GM23248 (cell line): ENCODE measurements around the gene FCGR2B. TPM values are rescaled to one million over a fixed set of nuclear protein-coding genes. Genes with fewer than 3 reads are reported as not detected.
"Not testable (repeated sequence)": the region's sequence is repeated elsewhere in the genome, so short reads cannot be mapped to it uniquely, and the experiment has no call there.

ENCODE experiments used
- DNase-seq: peaks from one replicate; pipeline ENCODE4 v3.0.0-alpha.2; 2015
- H2AFZ ChIP-seq: fragments of 200-600 bp; sonication (generic); 2 replicates; pipeline ENCODE4 v1.6.1; 2016; ENCODE audit warnings: antibody characterized with exemption
- H3F3A ChIP-seq: fragments of 200-600 bp; sonication (generic); 2 replicates; pipeline ENCODE4 v1.6.1; 2016; ENCODE audit warnings: mild to moderate bottlenecking, antibody characterized with exemption, mixed run types; ENCODE audit not compliant: insufficient read depth
- H3K27ac ChIP-seq: fragments of 200-600 bp; sonication (generic); 2 replicates; pipeline ENCODE4 v1.5.1; 2016; ENCODE audit warnings: mild to moderate bottlenecking
- H3K27me3 ChIP-seq: fragments of 200-600 bp; sonication (generic); replicated peaks from 2 replicates; pipeline ENCODE4 v1.6.1; 2016; ENCODE audit warnings: mild to moderate bottlenecking; ENCODE audit not compliant: insufficient read depth
- H3K36me3 ChIP-seq: fragments of 200-600 bp; sonication (generic); 2 replicates; pipeline ENCODE4 v1.6.1; 2016; ENCODE audit warnings: low read depth, mild to moderate bottlenecking
- H3K4me1 ChIP-seq: fragments of 200-600 bp; sonication (generic); 2 replicates; pipeline ENCODE4 v1.6.1; 2016; ENCODE audit warnings: mild to moderate bottlenecking; ENCODE audit not compliant: insufficient read depth
- H3K4me2 ChIP-seq: fragments of 200-600 bp; sonication (generic); one replicate; pipeline ENCODE4 v1.6.1; 2016; ENCODE audit warnings: mild to moderate bottlenecking; ENCODE audit not compliant: unreplicated experiment
- H3K4me3 ChIP-seq: fragments of 200-600 bp; sonication (generic); 2 replicates; pipeline ENCODE4 v1.5.1; 2016; ENCODE audit warnings: mild to moderate bottlenecking
- H3K79me2 ChIP-seq: fragments of 200-600 bp; sonication (generic); 2 replicates; pipeline ENCODE4 v1.6.1; 2016; ENCODE audit warnings: mild to moderate bottlenecking; ENCODE audit not compliant: insufficient read depth
- H3K9ac ChIP-seq: fragments of 200-600 bp; sonication (generic); 2 replicates; pipeline ENCODE4 v1.6.1; 2016; ENCODE audit warnings: mild to moderate bottlenecking
- H3K9me2 ChIP-seq: fragments of 200-600 bp; sonication (generic); 2 replicates; pipeline ENCODE4 v1.6.1; 2016; ENCODE audit warnings: mixed run types, mild to moderate bottlenecking, moderate library complexity; ENCODE audit not compliant: insufficient read depth
- H3K9me3 ChIP-seq: fragments of 200-600 bp; sonication (generic); one replicate; pipeline ENCODE4 v1.6.1; 2017; ENCODE audit warnings: low read depth
- H4K20me1 ChIP-seq: fragments of 200-600 bp; sonication (generic); 2 replicates; pipeline ENCODE4 v1.6.0; 2016; ENCODE audit not compliant: insufficient read depth
- EZH2 ChIP-seq: fragments of 200-600 bp; sonication (generic); IDR thresholded peaks from 2 replicates; pipeline ENCODE4 v1.6.1; 2018; ENCODE audit warnings: antibody characterized with exemption, mild to moderate bottlenecking; ENCODE audit not compliant: insufficient read depth, poor library complexity, severe bottlenecking
- EZH2phosphoT487 ChIP-seq: fragments of 200-600 bp; sonication (generic); IDR thresholded peaks from 2 replicates; pipeline ENCODE4 v1.6.1; 2018; ENCODE audit warnings: antibody characterized with exemption, moderate library complexity, mild to moderate bottlenecking, low read depth; ENCODE audit not compliant: insufficient read depth
- WGBS, 2 experiments: methylation state at CpG; one replicate each; pipeline ENCODE4 v1.1.6; 2015 to 2017; ENCODE audit warnings: low lambda C conversion rate in 2 of 2, low coverage in 1 of 2; ENCODE audit errors: missing lambda C conversion rate in 2 of 2; 5-methylcytosine and 5-hydroxymethylcytosine counted together
- in situ Hi-C: fragments of 300-500 bp; cut with MboI; formaldehyde crosslinking; loops from 2 replicates; pipeline ENCODE4 v1.15.0; 2020
- polyA plus RNA-seq: library from polyadenylated mRNA; unstranded; fragments of >200 nt; fragmentation: Nextera tagmentation; extraction: Ambion mirVana; gene quantifications from 2 replicates; pipeline ENCODE4 v1.2.1, GENCODE V29; 2016
- total RNA-seq: library from RNA; depleted of rRNA; stranded (reverse); fragments of >200 nt; shearing (Covaris generic); gene quantifications from 2 replicates; pipeline ENCODE4 v1.2.3, GENCODE V29; 2014

Gene FCGR2B
- total and polyA plus RNA-seq, 2 experiments from 2014 or later: not detected

GRCh38 chr1:161723459-161724141 lies 60.7 kb downstream of the FCGR2B start:
- H3K4me1 ChIP-seq: peaks cover 36% of the 10 kb centered on the region
- H3K9me3 ChIP-seq: no peaks in the 10 kb centered on the region
- H3F3A ChIP-seq: peaks cover 36% of the 10 kb centered on the region
- TF ChIP-seq EZH2 (no peak), EZH2phosphoT487 (no peak)
- no peak overlapping the region for H3K4me2 ChIP-seq
- DNase-seq: no peak
- no peaks in the 10 kb centered on the region for H3K79me2 ChIP-seq
- H4K20me1 ChIP-seq: no peaks in the 10 kb centered on the region
- no peak overlapping the region for H2AFZ ChIP-seq
- in situ Hi-C loops: no loop called here
- no peak overlapping the region for H3K27ac ChIP-seq
- no peak overlapping the region for H3K4me3 ChIP-seq
- no peak overlapping the region for H3K9ac ChIP-seq
- no peaks in the 10 kb centered on the region for H3K27me3 ChIP-seq
- no peaks in the 10 kb centered on the region for H3K36me3 ChIP-seq
- no peaks in the 10 kb centered on the region for H3K9me2 ChIP-seq
- 94 to 96% methylated on average over 8 of the region's 8 CpGs for WGBS, 2 experiments

GRCh38 chr1:161725258-161725907 lies 62.4 kb downstream of the FCGR2B start:
- Histone ChIP-seq H2AFZ (peak overlapping the region; percentile 74), H3K4me1 (peaks cover 46% of the 10 kb centered on the region), H3F3A (peaks cover 42% of the 10 kb centered on the region), H3K4me2 (peak overlapping the region; percentile 88), H3K4me3 (peak overlapping the region; percentile 79), H3K27ac (peak overlapping the region; percentile 97), H3K9ac (peak overlapping the region; percentile 96)
- H4K20me1 ChIP-seq, H3K79me2 ChIP-seq, H3K36me3 ChIP-seq, in situ Hi-C loops, H3K9me2 ChIP-seq, DNase-seq, H3K9me3 ChIP-seq, H3K27me3 ChIP-seq: not testable (repeated sequence)
- WGBS, 2 experiments: 46 to 48% methylated on average over 22 of the region's 22 CpGs

- peak; percentile 80 for DNase-seq
- no peaks in the 10 kb centered on the region for H3K36me3 ChIP-seq
- H3K27ac ChIP-seq: peak overlapping the region; percentile 97
- TF ChIP-seq EZH2phosphoT487 (no peak), EZH2 (no peak)
- H3K4me3 ChIP-seq: peak overlapping the region; percentile 79
- H2AFZ ChIP-seq: peak overlapping the region; percentile 74
- WGBS, 2 experiments: 2 to 3% methylated on average over 25 to 34 of the region's 34 CpGs
- no peaks in the 10 kb centered on the region for H3K9me3 ChIP-seq
- peak overlapping the region; percentile 96 for H3K9ac ChIP-seq
- H3K27me3 ChIP-seq: no peaks in the 10 kb centered on the region
- in situ Hi-C loops: no loop called here
- peaks cover 46% of the 10 kb centered on the region for H3K4me1 ChIP-seq
- H4K20me1 ChIP-seq: no peaks in the 10 kb centered on the region
- peak overlapping the region; percentile 88 for H3K4me2 ChIP-seq
- H3K79me2 ChIP-seq: no peaks in the 10 kb centered on the region
- no peaks in the 10 kb centered on the region for H3K9me2 ChIP-seq
- H3F3A ChIP-seq: peaks cover 42% of the 10 kb centered on the region
These were observed 63.0 kb downstream of the FCGR2B start for GRCh38 chr1:161725908-161726472.

- Histone ChIP-seq H3K9ac (peak overlapping the region; percentile 96), H3K27ac (peak overlapping the region; percentile 97)
- 0 to 2% methylated on average over 28 to 70 of the region's 83 CpGs for WGBS, 2 experiments
These were observed 63.7 kb downstream of the FCGR2B start for GRCh38 chr1:161726473-161727255.

More at GRCh38 chr1:161726473-161727255, 63.7 kb downstream of the FCGR2B start:
- Histone ChIP-seq H3K36me3 (no peaks in the 10 kb centered on the region), H3K27me3 (no peaks in the 10 kb centered on the region), H3K9me2 (no peaks in the 10 kb centered on the region), H3F3A (peaks cover 35% of the 10 kb centered on the region), H2AFZ (peak overlapping the region; percentile 74), H3K9me3 (no peaks in the 10 kb centered on the region), H4K20me1 (no peaks in the 10 kb centered on the region), H3K4me2 (peak overlapping the region; percentile 88), H3K4me1 (peaks cover 41% of the 10 kb centered on the region), H3K79me2 (no peaks in the 10 kb centered on the region), H3K4me3 (peak overlapping the region; percentile 79)
- in situ Hi-C loops: no loop called here
- DNase-seq: peak; percentile 88
- TF ChIP-seq EZH2 (no peak), EZH2phosphoT487 (no peak)
